ENCODE data around the gene LRRC10B.

DNA sequence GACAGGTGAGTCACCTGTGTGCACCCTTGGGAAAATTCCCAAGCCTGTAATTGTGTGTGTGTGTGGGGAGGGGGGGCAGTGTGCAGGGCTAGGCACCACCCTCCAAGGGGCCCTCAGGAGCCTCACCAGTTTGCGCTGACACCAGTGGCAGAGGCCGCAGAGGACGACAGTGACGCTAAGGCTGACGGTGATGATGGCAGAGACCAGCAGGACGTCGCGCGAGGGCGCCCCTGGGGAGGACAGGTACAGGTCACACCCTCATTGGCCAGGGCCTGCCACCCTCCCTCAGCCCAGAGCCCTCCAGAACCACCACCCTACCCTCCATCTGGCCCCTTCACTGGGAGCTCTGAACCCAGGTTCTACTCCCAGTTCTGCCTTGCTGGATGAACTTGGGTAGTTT, 47.4 kb downstream of the LRRC10B start:
- TF ChIP-seq CTCF (conservative IDR thresholded peaks at IDR 0.05) (no peak), EZH2 (IDR thresholded peaks at IDR 0.05; ENCODE audit: low read depth) (no peak)

All from PC-9 (cell line).